LNCAP (cell line): ENCODE data around the gene SH3BP2.

ENCODE experiments used
- CTCF ChIP-seq: fragments of 450-650 bp; IDR thresholded peaks from 2 replicates; pipeline ENCODE4 v1.5.1; 2017; ENCODE audit warnings: mild to moderate bottlenecking

SH3BP2 gene

GRCh38 chr4:2820216-2820982 is 27.5 kb downstream of the SH3BP2 start:
- TF ChIP-seq CTCF: no peak

GRCh38 chr4:2822461-2823300 is 29.8 kb downstream of the SH3BP2 start:
- TF ChIP-seq CTCF: no peak

GRCh38 chr4:2823301-2823670 is 30.4 kb downstream of the SH3BP2 start:
- no peak for TF ChIP-seq CTCF

- no peak for TF ChIP-seq CTCF
These were observed 30.9 kb downstream of the SH3BP2 start for GRCh38 chr4:2823671-2824328.

- TF ChIP-seq CTCF: no peak
These were observed 31.5 kb downstream of the SH3BP2 start for GRCh38 chr4:2824329-2824835.

- TF ChIP-seq CTCF: no peak
These were observed 32.0 kb downstream of the SH3BP2 start for GRCh38 chr4:2824836-2825381.

- no peak for TF ChIP-seq CTCF
These were observed 32.9 kb downstream of the SH3BP2 start for GRCh38 chr4:2825740-2826139.
